ENCODE data around the gene CBR4.

CBR4 gene

GRCh38 chr4:169009286-169010124 lies 550 bp downstream of the CBR4 start:
- H3K4me1 ChIP-seq (ENCODE audit: insufficient read depth, low read length, poor library complexity, severe bottlenecking) = peaks cover 46% of the 10 kb centered on the region
- peak overlapping the region; percentile 95 for H3K9ac ChIP-seq (ENCODE audit: low read depth, low read length, poor library complexity, severe bottlenecking)
- H2AFZ ChIP-seq (ENCODE audit: low read length) = peak overlapping the region; percentile 75
- H3K36me3 ChIP-seq (ENCODE audit: insufficient read depth, low read length) = no peaks in the 10 kb centered on the region
- peak overlapping the region; percentile 91 for H3K4me3 ChIP-seq (ENCODE audit: low read length, poor library complexity, severe bottlenecking)
- peaks cover 27% of the 10 kb centered on the region for H4K20me1 ChIP-seq (ENCODE audit: insufficient read depth, low read length, poor library complexity, severe bottlenecking)
- H3K9me2 ChIP-seq (replicated peaks; ENCODE audit: low read depth, low read length) = no peaks in the 10 kb centered on the region
- no peaks in the 10 kb centered on the region for H3F3A ChIP-seq (ENCODE audit: low read depth)
- peak overlapping the region; percentile 90 for H3K4me2 ChIP-seq (ENCODE audit: low read depth, low read length, poor library complexity, severe bottlenecking)
- TF ChIP-seq EZH2phosphoT487 (IDR thresholded peaks at IDR 0.05; ENCODE audit: borderline replicate concordance) = no peak
- TF ChIP-seq, protein P1, sequence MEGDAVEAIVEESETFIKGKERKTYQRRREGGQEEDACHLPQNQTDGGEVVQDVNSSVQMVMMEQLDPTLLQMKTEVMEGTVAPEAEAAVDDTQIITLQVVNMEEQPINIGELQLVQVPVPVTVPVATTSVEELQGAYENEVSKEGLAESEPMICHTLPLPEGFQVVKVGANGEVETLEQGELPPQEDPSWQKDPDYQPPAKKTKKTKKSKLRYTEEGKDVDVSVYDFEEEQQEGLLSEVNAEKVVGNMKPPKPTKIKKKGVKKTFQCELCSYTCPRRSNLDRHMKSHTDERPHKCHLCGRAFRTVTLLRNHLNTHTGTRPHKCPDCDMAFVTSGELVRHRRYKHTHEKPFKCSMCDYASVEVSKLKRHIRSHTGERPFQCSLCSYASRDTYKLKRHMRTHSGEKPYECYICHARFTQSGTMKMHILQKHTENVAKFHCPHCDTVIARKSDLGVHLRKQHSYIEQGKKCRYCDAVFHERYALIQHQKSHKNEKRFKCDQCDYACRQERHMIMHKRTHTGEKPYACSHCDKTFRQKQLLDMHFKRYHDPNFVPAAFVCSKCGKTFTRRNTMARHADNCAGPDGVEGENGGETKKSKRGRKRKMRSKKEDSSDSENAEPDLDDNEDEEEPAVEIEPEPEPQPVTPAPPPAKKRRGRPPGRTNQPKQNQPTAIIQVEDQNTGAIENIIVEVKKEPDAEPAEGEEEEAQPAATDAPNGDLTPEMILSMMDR (conservative IDR thresholded peaks at IDR 0.05; ENCODE audit: low read length) = peak; percentile 59
- H3K9me3 ChIP-seq (ENCODE audit: insufficient read depth, low read depth, low read length) = no peaks in the 10 kb centered on the region
- H3K79me2 ChIP-seq (ENCODE audit: insufficient read depth, low read length) = peaks cover 50% of the 10 kb centered on the region
- no peaks in the 10 kb centered on the region for H3K27me3 ChIP-seq (ENCODE audit: insufficient read depth, low read length, poor library complexity, severe bottlenecking)

DNA sequence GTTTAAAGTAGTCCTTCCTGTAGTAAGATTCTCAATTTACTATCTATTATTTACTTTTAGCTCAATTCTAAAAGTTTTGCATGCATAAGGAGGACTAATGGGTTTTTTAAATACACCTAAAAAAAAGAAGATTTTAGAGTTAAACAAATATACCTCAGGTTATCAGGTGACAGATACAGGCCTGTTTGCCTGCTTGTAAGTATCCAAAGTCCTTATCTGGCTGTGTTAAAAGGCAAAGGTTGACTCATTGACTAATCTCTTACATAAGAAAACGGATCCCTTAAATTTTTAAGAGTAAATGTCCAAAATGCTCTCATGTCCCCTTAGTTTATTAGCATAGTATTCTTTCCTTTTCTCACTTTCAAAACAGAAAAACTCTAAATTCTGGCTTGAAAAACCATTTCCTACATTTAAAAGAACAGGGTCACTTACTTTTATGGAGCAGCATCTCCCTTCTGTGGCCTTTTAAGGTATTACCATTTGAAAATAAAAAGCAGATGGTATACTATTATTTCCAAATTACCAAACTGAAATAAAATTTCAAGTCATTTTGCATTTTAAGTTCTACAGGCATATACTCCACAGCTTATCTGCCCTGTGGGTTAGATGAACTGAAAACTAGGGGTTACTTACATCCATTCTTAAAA lies 4.5 kb downstream of the CBR4 start:
- Histone ChIP-seq H3K9me3 (ENCODE audit: insufficient read depth, low read depth, low read length) (no peaks in the 10 kb centered on the region), H3F3A (ENCODE audit: low read depth) (no peaks in the 10 kb centered on the region), H3K4me2 (ENCODE audit: low read depth, low read length, poor library complexity, severe bottlenecking) (peak overlapping the region; percentile 90), H3K36me3 (ENCODE audit: insufficient read depth, low read length) (peaks cover 15% of the 10 kb centered on the region; the same call in 1 of the 2 replicates), H3K27me3 (ENCODE audit: insufficient read depth, low read length, poor library complexity, severe bottlenecking) (no peaks in the 10 kb centered on the region), H3K79me2 (ENCODE audit: insufficient read depth, low read length) (peaks cover 67% of the 10 kb centered on the region), H3K9me2 (replicated peaks; ENCODE audit: low read depth, low read length) (no peaks in the 10 kb centered on the region), H3K4me1 (ENCODE audit: insufficient read depth, low read length, poor library complexity, severe bottlenecking) (peaks cover 45% of the 10 kb centered on the region), H3K9ac (ENCODE audit: low read depth, low read length, poor library complexity, severe bottlenecking) (peak overlapping the region; percentile 95), H2AFZ (ENCODE audit: low read length) (no peak overlapping the region), H4K20me1 (ENCODE audit: insufficient read depth, low read length, poor library complexity, severe bottlenecking) (peaks cover 27% of the 10 kb centered on the region), H3K4me3 (ENCODE audit: low read length, poor library complexity, severe bottlenecking) (peak overlapping the region; percentile 91)
- no peak for TF ChIP-seq EZH2phosphoT487 (IDR thresholded peaks at IDR 0.05; ENCODE audit: borderline replicate concordance)
- TF ChIP-seq, protein P1 (conservative IDR thresholded peaks at IDR 0.05; ENCODE audit: low read length) = peak; percentile 69

DNA sequence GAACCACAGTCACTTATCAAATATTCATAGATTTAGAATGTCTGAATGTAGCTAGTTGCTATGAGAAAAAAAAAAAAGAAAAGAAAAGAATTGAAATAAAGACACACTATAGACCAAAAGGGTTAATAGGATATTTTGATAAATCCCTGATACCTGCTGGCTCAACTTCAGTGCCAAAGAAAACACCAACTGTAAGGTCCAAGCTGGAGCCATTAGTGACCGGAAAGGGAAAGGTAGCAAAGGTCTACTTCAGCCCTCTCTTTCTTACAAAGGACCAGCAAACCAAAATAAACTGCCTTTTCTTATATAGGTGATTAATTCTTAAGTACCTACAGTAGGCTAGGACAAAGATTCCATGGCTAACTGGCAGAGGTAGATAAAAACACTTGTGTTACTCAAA lies 9.7 kb downstream of the CBR4 start:
- H3K79me2 ChIP-seq (ENCODE audit: insufficient read depth, low read length) = peaks cover 32% of the 10 kb centered on the region
- H2AFZ ChIP-seq (ENCODE audit: low read length) = no peak overlapping the region
- peaks cover 24% of the 10 kb centered on the region for H3K4me1 ChIP-seq (ENCODE audit: insufficient read depth, low read length, poor library complexity, severe bottlenecking)
- H3K27me3 ChIP-seq (ENCODE audit: insufficient read depth, low read length, poor library complexity, severe bottlenecking) = no peaks in the 10 kb centered on the region
- H4K20me1 ChIP-seq (ENCODE audit: insufficient read depth, low read length, poor library complexity, severe bottlenecking) = peaks cover 24% of the 10 kb centered on the region
- H3K9me2 ChIP-seq (replicated peaks; ENCODE audit: low read depth, low read length) = no peaks in the 10 kb centered on the region
- no peak for TF ChIP-seq EZH2phosphoT487 (IDR thresholded peaks at IDR 0.05; ENCODE audit: borderline replicate concordance)
- TF ChIP-seq, protein P1 (conservative IDR thresholded peaks at IDR 0.05; ENCODE audit: low read length) = no peak
- H3K9ac ChIP-seq (ENCODE audit: low read depth, low read length, poor library complexity, severe bottlenecking) = peak overlapping the region; percentile 15
- H3K36me3 ChIP-seq (ENCODE audit: insufficient read depth, low read length) = peaks cover 37% of the 10 kb centered on the region
- H3F3A ChIP-seq (ENCODE audit: low read depth) = no peaks in the 10 kb centered on the region
- no peak overlapping the region for H3K4me3 ChIP-seq (ENCODE audit: low read length, poor library complexity, severe bottlenecking)
- no peaks in the 10 kb centered on the region for H3K9me3 ChIP-seq (ENCODE audit: insufficient read depth, low read depth, low read length)
- peak overlapping the region; percentile 51 for H3K4me2 ChIP-seq (ENCODE audit: low read depth, low read length, poor library complexity, severe bottlenecking)

All from Loucy (cell line).